Measurements from ENCODE around the gene RFX4.

The RFX4 gene

GRCh38 chr12:106774005-106774807 is 191.4 kb downstream of the RFX4 start, which contains the start of gene RIC8B:
TSS of gene RIC8B (plus strand) at chr12:106774682. CDS start at chr12:106774746, 64 bp downstream.
- H3K9me3 ChIP-seq (replicated peaks; ENCODE audit: low read length) = no peaks in the 10 kb centered on the region
- H3K4me1 ChIP-seq (ENCODE audit: control insufficient read depth, insufficient read depth, low read length) = peaks cover 12% of the 10 kb centered on the region
- peak within 1 kb of the TSS; percentile 95 for H3K4me2 ChIP-seq (ENCODE audit: low read length)
- peak within 1 kb of the TSS; percentile 86 for H3K4me3 ChIP-seq (ENCODE audit: low read length)
- peak within 1 kb of the TSS; percentile 93 for H3K9ac ChIP-seq (ENCODE audit: low read depth, low read length)
- H3K27me3 ChIP-seq (ENCODE audit: control insufficient read depth, insufficient read depth, low read length) = no peaks in the 10 kb centered on the region
- H3K36me3 ChIP-seq (ENCODE audit: insufficient read depth, low read length) = no peaks in the 10 kb centered on the region

- H3K4me3 ChIP-seq (ENCODE audit: low read length) = peak overlapping the region; percentile 86
- H3K9me3 ChIP-seq (replicated peaks; ENCODE audit: low read length) = no peaks in the 10 kb centered on the region
- peaks cover 12% of the 10 kb centered on the region for H3K4me1 ChIP-seq (ENCODE audit: control insufficient read depth, insufficient read depth, low read length)
- H3K36me3 ChIP-seq (ENCODE audit: insufficient read depth, low read length) = no peaks in the 10 kb centered on the region
- H3K27me3 ChIP-seq (ENCODE audit: control insufficient read depth, insufficient read depth, low read length) = no peaks in the 10 kb centered on the region
- H3K4me2 ChIP-seq (ENCODE audit: low read length) = peak overlapping the region; percentile 95
- H3K9ac ChIP-seq (ENCODE audit: low read depth, low read length) = peak overlapping the region; percentile 93
These were observed 192.2 kb downstream of the RFX4 start for GRCh38 chr12:106774808-106775524.

DNA sequence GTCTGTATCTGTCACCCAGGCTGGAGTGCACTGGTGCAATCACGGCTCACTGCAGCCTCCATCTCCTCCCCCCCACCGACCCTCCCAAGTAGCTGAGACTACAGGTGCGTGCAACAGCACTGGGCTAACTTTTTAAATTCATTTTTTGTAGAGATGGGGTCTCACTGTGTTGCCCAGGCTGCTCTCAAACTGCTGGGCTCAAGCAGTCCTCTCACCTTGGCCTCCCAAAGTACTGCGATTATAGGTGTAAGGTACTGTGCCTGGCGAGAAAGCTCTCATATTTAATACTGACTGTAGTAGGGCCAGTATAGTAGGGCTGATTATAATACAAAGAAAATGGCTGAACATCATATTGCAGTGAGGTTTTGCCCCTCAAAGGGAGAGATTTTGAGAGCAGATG is 194.1 kb downstream of the RFX4 start:
- Histone ChIP-seq H3K27me3 (ENCODE audit: control insufficient read depth, insufficient read depth, low read length) (no peaks in the 10 kb centered on the region), H3K4me2 (ENCODE audit: low read length) (no peak overlapping the region), H3K4me3 (ENCODE audit: low read length) (no peak overlapping the region), H3K4me1 (ENCODE audit: control insufficient read depth, insufficient read depth, low read length) (peaks cover 12% of the 10 kb centered on the region), H3K36me3 (ENCODE audit: insufficient read depth, low read length) (no peaks in the 10 kb centered on the region), H3K9ac (ENCODE audit: low read depth, low read length) (no peak overlapping the region), H3K9me3 (replicated peaks; ENCODE audit: low read length) (no peaks in the 10 kb centered on the region)

DNA sequence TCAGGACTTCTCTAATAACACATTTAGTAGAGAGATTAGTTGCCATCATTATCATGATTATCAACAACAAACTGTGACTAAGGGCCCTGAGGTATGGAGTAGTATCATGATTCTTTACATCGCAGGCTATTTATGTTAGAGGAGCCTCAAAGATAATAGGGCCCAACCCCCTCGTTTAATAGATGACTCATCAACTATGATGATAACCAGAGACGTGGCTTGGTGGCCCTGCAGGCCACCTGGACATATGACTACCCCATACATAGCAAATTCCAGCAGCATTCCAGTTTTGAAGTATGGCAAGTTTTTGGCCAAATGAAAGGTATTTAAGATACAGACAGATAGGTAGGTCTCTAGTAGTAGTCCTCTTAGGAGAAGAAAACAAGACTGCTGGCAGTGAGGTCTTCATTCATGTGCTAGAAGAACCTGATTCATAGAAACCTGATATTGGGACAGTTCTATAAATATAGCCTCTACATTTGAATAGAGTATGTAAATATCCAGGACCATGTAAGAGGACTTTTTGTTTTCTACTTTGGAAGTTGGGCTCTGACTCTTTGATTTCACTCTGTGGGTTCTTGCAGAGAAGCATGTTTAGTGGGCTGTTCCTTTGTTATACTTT is 197.3 kb downstream of the RFX4 start:
- H3K9ac ChIP-seq (ENCODE audit: low read depth, low read length) = no peak overlapping the region
- H3K4me3 ChIP-seq (ENCODE audit: low read length) = no peak overlapping the region
- no peaks in the 10 kb centered on the region for H3K9me3 ChIP-seq (replicated peaks; ENCODE audit: low read length)
- H3K27me3 ChIP-seq (ENCODE audit: control insufficient read depth, insufficient read depth, low read length) = no peaks in the 10 kb centered on the region
- peaks cover 7% of the 10 kb centered on the region for H3K4me1 ChIP-seq (ENCODE audit: control insufficient read depth, insufficient read depth, low read length)
- H3K36me3 ChIP-seq (ENCODE audit: insufficient read depth, low read length) = peaks cover 13% of the 10 kb centered on the region
- H3K4me2 ChIP-seq (ENCODE audit: low read length) = no peak overlapping the region

DNA sequence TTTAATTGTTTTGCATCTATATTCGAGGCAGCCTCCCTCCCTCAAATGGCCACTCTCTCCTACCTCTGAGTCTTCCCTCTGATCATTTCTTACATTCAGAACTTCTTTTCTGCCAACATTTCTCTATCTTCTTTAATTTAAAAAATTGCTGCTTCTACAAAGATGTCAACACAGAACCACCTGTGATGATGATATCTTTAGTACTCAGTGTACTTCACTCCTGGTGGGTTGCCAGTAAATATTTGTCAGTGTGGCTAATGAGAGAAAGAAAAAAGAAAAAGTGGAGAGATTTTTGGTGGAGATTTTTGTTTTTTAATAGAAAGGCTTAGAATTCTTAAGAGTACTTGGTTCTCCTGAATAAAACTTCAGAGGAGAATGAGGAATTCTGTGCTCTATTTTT is 199.8 kb downstream of the RFX4 start:
- Histone ChIP-seq H3K4me1 (ENCODE audit: control insufficient read depth, insufficient read depth, low read length) (no peaks in the 10 kb centered on the region), H3K27me3 (ENCODE audit: control insufficient read depth, insufficient read depth, low read length) (no peaks in the 10 kb centered on the region), H3K4me2 (ENCODE audit: low read length) (no peak overlapping the region), H3K9me3 (replicated peaks; ENCODE audit: low read length) (no peaks in the 10 kb centered on the region), H3K4me3 (ENCODE audit: low read length) (no peak overlapping the region), H3K9ac (ENCODE audit: low read depth, low read length) (no peak overlapping the region), H3K36me3 (ENCODE audit: insufficient read depth, low read length) (peaks cover 15% of the 10 kb centered on the region)

DNA sequence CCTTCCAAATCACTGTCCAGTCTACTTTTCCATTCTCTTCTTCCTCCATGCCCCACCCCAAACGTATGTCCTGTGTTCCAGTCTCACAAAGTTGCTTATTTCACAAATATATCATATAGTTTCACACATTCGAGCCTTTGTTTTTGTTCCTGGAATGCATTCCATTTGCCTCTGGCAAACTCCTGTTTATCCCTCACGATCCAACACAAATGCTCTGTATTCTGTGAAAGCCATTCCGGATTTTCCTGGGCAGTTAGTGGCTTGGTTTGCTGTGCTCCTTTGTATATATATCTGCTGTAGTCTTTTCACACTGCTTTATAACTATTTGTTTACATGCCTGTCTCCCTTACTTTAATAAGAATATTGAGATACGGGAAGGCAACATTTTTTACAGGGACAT is 200.7 kb downstream of the RFX4 start:
- H3K9ac ChIP-seq (ENCODE audit: low read depth, low read length) = no peak overlapping the region
- H3K9me3 ChIP-seq (replicated peaks; ENCODE audit: low read length) = no peaks in the 10 kb centered on the region
- H3K4me2 ChIP-seq (ENCODE audit: low read length) = no peak overlapping the region
- no peak overlapping the region for H3K4me3 ChIP-seq (ENCODE audit: low read length)
- no peaks in the 10 kb centered on the region for H3K4me1 ChIP-seq (ENCODE audit: control insufficient read depth, insufficient read depth, low read length)
- peaks cover 15% of the 10 kb centered on the region for H3K36me3 ChIP-seq (ENCODE audit: insufficient read depth, low read length)
- H3K27me3 ChIP-seq (ENCODE audit: control insufficient read depth, insufficient read depth, low read length) = no peaks in the 10 kb centered on the region

DNA sequence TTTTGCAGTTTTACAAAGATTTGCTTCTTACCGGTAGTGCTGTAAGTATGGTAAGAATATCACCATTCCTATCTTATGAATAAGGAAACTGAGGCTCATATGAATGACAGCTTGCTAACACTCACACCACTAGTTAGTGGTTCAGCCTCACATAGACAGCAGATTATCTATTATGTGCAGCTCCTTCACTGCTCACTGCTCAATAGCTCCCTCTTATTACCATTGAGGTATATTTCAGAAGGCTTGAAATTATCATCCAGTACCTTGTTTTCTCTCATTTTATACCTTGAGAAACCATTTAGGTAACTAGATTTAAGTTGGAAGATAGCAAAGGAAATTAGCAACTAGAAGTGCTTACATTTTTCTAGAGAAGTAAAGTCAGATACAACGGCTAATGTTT is 207.2 kb downstream of the RFX4 start:
- H3K4me2 ChIP-seq (ENCODE audit: low read length) = no peak overlapping the region
- H3K4me1 ChIP-seq (ENCODE audit: control insufficient read depth, insufficient read depth, low read length) = no peaks in the 10 kb centered on the region
- H3K9ac ChIP-seq (ENCODE audit: low read depth, low read length) = no peak overlapping the region
- no peaks in the 10 kb centered on the region for H3K9me3 ChIP-seq (replicated peaks; ENCODE audit: low read length)
- H3K36me3 ChIP-seq (ENCODE audit: insufficient read depth, low read length) = peaks cover 10% of the 10 kb centered on the region
- H3K27me3 ChIP-seq (ENCODE audit: control insufficient read depth, insufficient read depth, low read length) = no peaks in the 10 kb centered on the region
- no peak overlapping the region for H3K4me3 ChIP-seq (ENCODE audit: low read length)

DNA sequence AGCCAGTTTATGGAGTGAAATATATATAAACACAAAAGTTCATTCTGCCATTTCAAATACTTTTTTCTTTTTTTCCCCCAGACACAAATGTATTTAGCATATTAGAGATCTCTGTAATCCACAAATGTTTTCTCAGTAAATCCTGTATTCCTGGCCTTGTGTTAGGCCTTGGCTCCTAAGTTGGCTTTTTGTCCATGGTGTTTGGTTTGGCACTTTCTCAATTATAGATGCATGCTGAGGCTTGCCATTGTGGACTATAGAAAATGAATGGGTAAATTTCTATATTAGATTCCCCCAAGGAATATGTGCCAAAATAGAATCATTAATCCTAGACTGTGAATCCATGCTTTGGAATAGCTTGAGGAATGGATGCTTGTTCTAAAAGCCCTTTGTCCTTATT is 208.7 kb downstream of the RFX4 start:
- Histone ChIP-seq H3K4me1 (ENCODE audit: control insufficient read depth, insufficient read depth, low read length) (no peaks in the 10 kb centered on the region), H3K36me3 (ENCODE audit: insufficient read depth, low read length) (peaks cover 7% of the 10 kb centered on the region), H3K27me3 (ENCODE audit: control insufficient read depth, insufficient read depth, low read length) (no peaks in the 10 kb centered on the region), H3K4me3 (ENCODE audit: low read length) (no peak overlapping the region), H3K9ac (ENCODE audit: low read depth, low read length) (no peak overlapping the region), H3K4me2 (ENCODE audit: low read length) (no peak overlapping the region), H3K9me3 (replicated peaks; ENCODE audit: low read length) (no peaks in the 10 kb centered on the region)

DNA sequence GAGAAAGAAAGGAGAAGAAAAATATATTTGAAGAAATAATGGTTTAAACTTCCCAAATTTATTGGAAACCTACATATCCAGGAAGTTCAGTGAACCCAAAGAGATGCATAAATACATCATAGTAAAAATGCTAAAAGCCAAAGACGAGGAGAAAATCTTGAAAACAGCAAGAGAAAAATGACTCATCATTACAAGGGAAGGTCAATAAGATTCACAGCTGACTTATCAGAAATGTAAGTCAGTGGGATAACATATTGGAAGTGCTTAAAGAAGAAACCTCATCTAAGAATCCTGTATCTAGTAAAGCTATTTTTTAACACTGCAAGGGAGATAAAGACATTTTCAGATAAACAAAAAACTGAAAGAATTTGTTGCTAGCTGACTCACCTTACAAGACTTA is 211.6 kb downstream of the RFX4 start:
- Histone ChIP-seq H3K9ac (ENCODE audit: low read depth, low read length) (no peak overlapping the region), H3K9me3 (replicated peaks; ENCODE audit: low read length) (no peaks in the 10 kb centered on the region), H3K4me2 (ENCODE audit: low read length) (no peak overlapping the region), H3K4me1 (ENCODE audit: control insufficient read depth, insufficient read depth, low read length) (no peaks in the 10 kb centered on the region), H3K36me3 (ENCODE audit: insufficient read depth, low read length) (peaks cover 7% of the 10 kb centered on the region), H3K27me3 (ENCODE audit: control insufficient read depth, insufficient read depth, low read length) (no peaks in the 10 kb centered on the region), H3K4me3 (ENCODE audit: low read length) (no peak overlapping the region)

DNA sequence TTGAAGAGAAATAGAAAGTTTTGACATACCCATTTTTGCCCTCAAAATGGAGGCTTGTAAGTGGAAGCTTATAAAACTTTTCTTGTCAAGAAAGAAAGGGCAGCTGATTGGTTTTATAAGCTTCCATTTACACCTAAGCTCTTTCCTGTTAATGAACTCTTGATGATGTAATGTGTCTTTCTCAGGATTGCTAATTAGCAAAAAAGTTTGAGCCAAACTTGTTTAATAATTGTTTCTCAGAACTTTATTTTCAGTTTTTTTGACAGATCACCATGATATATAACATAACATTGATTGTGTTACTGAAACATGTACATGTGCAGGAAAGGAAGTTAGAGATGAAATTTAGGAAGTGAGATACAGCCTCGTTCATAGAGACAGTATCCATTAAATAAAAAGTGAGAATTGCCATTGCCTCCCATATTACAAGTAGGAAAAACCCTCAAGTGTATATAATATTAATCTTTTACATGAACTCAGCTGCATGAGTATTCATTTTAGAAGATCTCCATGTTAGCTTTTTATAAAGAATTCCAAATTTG is 218.4 kb downstream of the RFX4 start:
- Histone ChIP-seq H3K4me2 (ENCODE audit: low read length) (no peak overlapping the region), H3K9ac (ENCODE audit: low read depth, low read length) (no peak overlapping the region), H3K4me1 (ENCODE audit: control insufficient read depth, insufficient read depth, low read length) (no peaks in the 10 kb centered on the region), H3K27me3 (ENCODE audit: control insufficient read depth, insufficient read depth, low read length) (no peaks in the 10 kb centered on the region), H3K36me3 (ENCODE audit: insufficient read depth, low read length) (peaks cover 8% of the 10 kb centered on the region), H3K4me3 (ENCODE audit: low read length) (no peak overlapping the region), H3K9me3 (replicated peaks; ENCODE audit: low read length) (no peaks in the 10 kb centered on the region)

DNA sequence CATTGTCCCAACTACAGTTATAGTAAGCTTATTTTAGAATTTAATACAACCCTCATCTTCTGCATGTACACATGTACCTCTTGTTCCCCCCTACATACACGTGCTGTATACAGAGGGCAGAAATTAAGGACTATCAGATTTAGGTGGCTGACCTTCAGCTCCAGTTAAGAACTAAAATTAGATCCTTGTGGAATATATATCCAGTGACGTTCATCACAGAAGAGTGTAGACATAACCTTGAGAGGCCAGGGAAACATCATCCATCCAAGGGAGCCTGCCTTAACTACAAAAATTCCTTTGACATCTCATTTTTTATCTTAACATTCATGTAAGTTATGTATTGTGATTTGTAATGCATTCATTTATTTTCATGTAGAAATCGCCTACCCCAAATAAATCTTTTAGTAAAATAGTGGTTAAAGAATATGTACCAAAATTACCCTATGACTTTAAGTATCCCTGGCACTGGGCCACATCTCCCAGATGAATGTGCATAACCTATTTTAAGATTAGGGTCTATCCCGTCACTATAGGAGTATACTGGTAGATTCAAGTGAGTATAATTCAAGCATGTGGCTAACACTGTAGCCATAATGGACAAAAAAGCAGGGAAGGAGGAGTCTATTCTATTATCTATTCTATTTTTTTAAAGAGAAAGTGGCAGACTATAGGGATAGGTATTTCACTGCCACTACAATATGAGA is 219.2 kb downstream of the RFX4 start:
- H3K27me3 ChIP-seq (ENCODE audit: control insufficient read depth, insufficient read depth, low read length) = no peaks in the 10 kb centered on the region
- no peak overlapping the region for H3K4me2 ChIP-seq (ENCODE audit: low read length)
- H3K4me1 ChIP-seq (ENCODE audit: control insufficient read depth, insufficient read depth, low read length) = no peaks in the 10 kb centered on the region
- no peaks in the 10 kb centered on the region for H3K9me3 ChIP-seq (replicated peaks; ENCODE audit: low read length)
- H3K9ac ChIP-seq (ENCODE audit: low read depth, low read length) = no peak overlapping the region
- no peak overlapping the region for H3K4me3 ChIP-seq (ENCODE audit: low read length)
- H3K36me3 ChIP-seq (ENCODE audit: insufficient read depth, low read length) = peaks cover 9% of the 10 kb centered on the region

Measured in skeletal muscle satellite cell (primary cell).